Measurements from ENCODE around the gene EPN2.
"Not testable (repeated sequence)": the region's sequence is repeated elsewhere in the genome, so short reads cannot be mapped to it uniquely, and the experiment has no call there.

Gene EPN2

DNA sequence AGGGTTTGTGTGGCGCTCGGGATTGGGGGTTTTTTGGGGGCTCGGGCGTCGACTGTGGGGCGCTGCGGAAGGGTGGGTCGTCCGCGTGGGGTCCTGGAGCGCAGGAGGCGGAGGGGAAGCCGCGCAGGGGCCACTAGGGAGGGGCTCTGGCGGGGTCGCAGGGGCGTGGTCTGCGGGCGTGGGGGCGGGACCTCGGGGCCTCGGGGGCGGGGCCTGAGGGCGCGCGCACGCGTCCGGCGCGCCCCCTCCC is at the start of gene EPN2:
Gene EPN2 (plus strand): TSS at position 228 of the 250 bp plus-strand sequence. CDS start 45,754 bp downstream, outside the sequence.
- not testable (repeated sequence) for H3K36me3 Mint-ChIP-seq (ENCODE audit: low read depth); H3K9me3 Mint-ChIP-seq; H3K27me3 Mint-ChIP-seq; H3K4me1 Mint-ChIP-seq (ENCODE audit: low read depth); H3K27ac Mint-ChIP-seq
- peak within 1 kb of the TSS; percentile 85 for H3K4me3 Mint-ChIP-seq

DNA sequence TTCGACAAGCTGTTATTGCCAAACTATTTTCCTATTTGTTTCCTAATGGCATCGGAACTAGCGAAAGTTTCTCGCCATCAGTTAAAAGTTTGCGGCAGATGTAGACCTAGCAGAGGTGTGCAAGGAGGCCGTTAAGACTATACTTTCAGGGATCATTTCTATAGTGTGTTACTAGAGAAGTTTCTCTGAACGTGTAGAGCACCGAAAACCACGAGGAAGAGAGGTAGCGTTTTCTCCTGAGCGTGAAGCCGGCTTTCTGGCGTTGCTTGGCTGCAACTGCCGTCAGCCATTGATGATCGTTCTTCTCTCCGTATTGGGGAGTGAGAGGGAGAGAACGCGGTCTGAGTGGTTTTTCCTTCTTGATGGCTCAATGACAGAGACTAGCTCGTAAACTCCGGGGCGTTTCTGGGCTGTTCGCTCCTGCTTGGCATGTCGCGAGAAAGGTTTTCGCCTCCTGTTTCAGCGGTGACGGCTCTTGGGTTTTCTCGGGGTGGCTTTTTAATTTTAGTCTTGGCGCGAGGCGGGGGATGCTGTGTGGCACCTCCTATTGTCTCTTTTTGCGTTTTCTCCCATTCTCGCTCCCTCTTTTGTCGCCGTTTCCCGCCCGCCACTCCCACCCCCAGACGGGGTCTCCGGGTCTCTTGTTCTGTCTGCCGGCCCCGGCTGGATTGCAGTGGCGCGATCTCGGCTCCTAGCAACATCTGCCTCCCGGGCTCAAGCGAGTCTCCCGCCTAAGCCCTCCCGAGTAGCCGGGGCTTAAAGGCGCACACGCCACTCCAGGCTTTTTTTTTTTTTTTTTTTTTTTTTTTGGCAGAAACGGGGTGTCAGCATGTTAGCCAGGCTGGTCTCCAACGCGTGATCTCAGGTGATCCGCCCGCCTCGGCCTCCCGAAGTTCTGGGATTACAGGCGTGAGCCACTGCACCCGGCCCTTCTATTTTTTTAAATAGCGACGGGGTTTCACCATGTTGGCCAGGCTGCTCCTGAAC is 49.0 kb upstream of the EPN2 start:
- not testable (repeated sequence) for H3K4me3 Mint-ChIP-seq; H3K27me3 Mint-ChIP-seq; H3K4me1 Mint-ChIP-seq (ENCODE audit: low read depth); H3K9me3 Mint-ChIP-seq; H3K36me3 Mint-ChIP-seq (ENCODE audit: low read depth); H3K27ac Mint-ChIP-seq

DNA sequence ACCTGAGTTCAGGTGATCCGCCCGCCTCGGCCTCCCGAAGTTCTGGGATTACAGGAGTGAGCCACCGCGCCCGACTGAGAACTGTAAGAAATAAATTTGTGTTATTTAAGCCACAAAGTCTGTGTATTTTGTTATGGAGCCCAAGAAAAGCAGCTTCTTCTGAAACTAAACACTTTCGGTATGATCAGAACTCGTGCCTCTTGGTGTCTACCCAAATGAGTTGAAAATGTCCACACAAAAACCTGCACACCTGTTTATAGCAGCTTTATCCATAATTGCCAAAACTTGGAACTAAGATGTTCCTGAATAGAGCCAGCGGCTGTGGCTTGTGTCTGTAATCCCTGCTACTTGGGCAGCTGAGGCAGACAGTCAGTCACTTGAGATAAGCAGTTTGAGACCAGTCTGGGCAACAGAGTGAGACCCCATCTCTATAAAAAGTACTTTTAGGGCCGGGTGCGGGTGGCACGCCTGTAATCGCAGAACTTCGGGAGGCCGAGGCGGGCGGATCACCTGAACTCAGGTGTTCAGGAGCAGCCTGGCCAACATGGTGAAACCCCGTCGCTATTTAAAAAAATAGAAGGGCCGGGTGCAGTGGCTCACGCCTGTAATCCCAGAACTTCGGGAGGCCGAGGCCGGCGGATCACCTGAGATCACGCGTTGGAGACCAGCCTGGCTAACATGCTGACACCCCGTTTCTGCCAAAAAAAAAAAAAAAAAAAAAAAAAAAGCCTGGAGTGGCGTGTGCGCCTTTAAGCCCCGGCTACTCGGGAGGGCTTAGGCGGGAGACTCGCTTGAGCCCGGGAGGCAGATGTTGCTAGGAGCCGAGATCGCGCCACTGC is 48.1 kb upstream of the EPN2 start:
- H3K36me3 Mint-ChIP-seq (ENCODE audit: low read depth); H3K4me1 Mint-ChIP-seq (ENCODE audit: low read depth); H3K9me3 Mint-ChIP-seq; H3K4me3 Mint-ChIP-seq; H3K27ac Mint-ChIP-seq; H3K27me3 Mint-ChIP-seq: not testable (repeated sequence)

DNA sequence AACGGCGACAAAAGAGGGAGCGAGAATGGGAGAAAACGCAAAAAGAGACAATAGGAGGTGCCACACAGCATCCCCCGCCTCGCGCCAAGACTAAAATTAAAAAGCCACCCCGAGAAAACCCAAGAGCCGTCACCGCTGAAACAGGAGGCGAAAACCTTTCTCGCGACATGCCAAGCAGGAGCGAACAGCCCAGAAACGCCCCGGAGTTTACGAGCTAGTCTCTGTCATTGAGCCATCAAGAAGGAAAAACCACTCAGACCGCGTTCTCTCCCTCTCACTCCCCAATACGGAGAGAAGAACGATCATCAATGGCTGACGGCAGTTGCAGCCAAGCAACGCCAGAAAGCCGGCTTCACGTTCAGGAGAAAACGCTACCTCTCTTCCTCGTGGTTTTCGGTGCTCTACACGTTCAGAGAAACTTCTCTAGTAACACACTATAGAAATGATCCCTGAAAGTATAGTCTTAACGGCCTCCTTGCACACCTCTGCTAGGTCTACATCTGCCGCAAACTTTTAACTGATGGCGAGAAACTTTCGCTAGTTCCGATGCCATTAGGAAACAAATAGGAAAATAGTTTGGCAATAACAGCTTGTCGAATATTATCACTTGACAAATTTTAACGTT is 47.3 kb upstream of the EPN2 start:
- H3K4me1 Mint-ChIP-seq (ENCODE audit: low read depth); H3K27ac Mint-ChIP-seq; H3K27me3 Mint-ChIP-seq; H3K4me3 Mint-ChIP-seq; H3K36me3 Mint-ChIP-seq (ENCODE audit: low read depth); H3K9me3 Mint-ChIP-seq: not testable (repeated sequence)

DNA sequence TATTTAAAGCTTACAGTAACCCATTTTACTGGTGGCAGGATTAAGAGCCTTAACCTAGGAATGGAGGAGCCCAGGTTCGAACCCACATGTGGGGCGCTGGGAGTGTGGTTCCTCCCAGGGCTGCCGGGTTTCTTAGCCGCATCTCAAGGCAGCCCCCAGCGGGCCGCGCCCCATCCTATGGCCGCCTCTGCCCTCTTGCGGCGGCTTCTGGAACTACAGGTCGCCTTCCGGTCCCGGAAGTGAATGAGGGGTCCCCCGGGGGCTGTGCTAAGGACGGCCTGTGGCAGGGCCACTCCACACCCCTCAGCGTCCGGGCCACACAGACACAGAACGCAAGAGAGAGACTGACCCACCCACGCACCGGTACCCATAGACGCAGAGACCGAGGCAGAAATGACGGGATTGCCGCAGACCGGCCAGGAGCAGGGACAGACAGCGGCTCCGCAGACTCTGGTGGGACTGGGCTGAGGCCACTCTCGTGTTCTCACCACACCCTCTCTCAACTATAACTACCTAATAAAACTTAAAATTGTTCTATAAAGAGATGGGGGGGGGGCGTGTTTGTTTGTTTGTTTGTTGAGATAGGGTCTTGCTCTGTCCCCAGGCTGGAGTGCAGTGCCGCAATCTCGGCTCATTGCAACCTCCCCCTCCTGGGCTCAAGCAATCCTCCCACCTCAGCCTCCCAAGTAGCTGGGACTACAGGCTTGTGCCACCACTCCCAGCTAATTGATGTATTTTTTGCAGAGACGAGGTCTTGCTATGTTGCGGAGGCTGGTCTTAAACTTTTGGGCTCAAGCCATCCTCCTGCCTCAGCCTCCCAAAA is 40.6 kb upstream of the EPN2 start:
- H3K27me3 Mint-ChIP-seq; H3K4me3 Mint-ChIP-seq; H3K36me3 Mint-ChIP-seq (ENCODE audit: low read depth); H3K4me1 Mint-ChIP-seq (ENCODE audit: low read depth); H3K27ac Mint-ChIP-seq; H3K9me3 Mint-ChIP-seq: not testable (repeated sequence)

DNA sequence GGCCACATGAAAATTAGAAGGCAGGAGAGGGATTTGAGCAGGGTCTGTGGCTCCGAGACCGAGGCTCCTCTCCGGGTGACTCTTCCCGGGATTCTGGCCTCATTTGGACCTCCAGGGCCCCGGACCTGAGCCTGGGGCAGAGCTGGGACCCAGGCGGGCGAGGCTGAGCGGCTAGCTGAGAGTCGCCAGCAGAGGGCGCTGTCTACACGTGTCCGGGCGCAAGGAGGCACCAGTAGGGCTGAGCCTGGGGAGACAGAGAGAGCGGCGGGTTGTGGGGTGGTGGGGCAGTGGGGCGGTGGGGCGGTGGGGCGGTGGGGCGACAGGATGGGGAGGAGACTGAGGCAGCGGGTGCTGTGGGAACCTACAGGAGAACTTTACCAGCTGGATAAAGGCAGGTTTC is 34.7 kb upstream of the EPN2 start:
- not testable (repeated sequence) for H3K4me3 Mint-ChIP-seq; H3K4me1 Mint-ChIP-seq (ENCODE audit: low read depth); H3K27ac Mint-ChIP-seq; H3K9me3 Mint-ChIP-seq; H3K36me3 Mint-ChIP-seq (ENCODE audit: low read depth); H3K27me3 Mint-ChIP-seq

DNA sequence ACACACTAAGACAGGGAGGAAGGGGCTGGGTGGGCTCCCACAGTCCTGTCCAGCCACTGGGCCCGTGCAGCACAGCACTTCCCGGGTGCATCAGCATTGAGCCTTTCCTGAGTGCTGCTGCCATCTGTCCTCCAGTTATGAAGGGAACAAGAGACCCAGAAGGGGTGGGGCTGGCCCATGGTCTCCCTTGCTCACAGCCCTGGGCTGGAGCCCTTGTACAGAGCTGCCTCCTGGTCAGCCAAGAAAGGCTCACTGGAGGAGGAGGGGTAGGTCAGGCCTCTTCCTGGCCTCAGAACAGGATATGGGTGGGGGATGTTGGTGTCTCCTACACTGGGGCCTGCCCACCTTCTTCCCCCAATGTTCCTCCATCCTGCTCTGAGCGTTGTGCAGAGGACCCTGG is 33.7 kb upstream of the EPN2 start:
- not testable (repeated sequence) for H3K27me3 Mint-ChIP-seq; H3K36me3 Mint-ChIP-seq (ENCODE audit: low read depth); H3K4me3 Mint-ChIP-seq; H3K9me3 Mint-ChIP-seq; H3K27ac Mint-ChIP-seq; H3K4me1 Mint-ChIP-seq (ENCODE audit: low read depth)

DNA sequence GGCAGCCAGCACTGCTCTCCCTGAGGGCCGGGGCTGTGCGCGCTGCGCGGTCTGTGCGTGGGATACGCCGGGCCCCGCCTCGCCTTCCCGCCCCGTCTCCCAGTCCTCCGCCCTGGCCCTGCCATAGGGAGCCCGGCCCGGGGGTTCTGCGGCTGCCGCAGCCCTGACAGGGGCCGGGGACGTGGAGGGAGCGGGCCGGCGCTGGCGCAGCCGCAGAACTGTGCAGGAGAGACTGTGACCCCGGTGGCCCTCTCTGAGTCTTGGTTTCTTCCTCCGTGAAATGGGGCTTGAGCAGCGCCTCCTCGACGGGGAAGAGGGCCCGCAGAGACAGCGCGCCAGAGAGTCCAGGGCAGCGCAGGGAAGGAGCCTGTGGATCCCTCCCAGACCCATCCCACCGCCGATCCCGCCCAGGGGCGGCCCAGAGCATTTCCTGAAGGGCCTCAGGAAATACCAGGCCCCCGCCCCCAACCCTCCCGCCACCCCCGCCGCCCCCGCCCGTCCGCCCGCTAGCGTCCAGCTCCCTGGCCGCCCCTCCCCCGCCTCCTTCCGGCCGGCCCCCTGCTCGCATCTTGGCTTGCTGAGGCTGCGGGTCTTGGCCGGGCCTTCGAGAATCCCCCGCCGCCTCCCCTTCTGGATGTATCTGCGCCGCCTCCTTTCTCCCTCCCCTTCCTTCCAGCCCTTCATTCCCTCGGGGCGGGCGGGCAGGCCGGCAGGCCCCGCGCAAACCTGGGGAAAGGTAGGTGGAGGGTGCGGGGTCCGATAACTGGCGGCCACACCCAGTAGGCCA is 21.9 kb upstream of the EPN2 start:
- not testable (repeated sequence) for H3K27me3 Mint-ChIP-seq; H3K4me3 Mint-ChIP-seq; H3K36me3 Mint-ChIP-seq (ENCODE audit: low read depth); H3K27ac Mint-ChIP-seq; H3K9me3 Mint-ChIP-seq; H3K4me1 Mint-ChIP-seq (ENCODE audit: low read depth)

DNA sequence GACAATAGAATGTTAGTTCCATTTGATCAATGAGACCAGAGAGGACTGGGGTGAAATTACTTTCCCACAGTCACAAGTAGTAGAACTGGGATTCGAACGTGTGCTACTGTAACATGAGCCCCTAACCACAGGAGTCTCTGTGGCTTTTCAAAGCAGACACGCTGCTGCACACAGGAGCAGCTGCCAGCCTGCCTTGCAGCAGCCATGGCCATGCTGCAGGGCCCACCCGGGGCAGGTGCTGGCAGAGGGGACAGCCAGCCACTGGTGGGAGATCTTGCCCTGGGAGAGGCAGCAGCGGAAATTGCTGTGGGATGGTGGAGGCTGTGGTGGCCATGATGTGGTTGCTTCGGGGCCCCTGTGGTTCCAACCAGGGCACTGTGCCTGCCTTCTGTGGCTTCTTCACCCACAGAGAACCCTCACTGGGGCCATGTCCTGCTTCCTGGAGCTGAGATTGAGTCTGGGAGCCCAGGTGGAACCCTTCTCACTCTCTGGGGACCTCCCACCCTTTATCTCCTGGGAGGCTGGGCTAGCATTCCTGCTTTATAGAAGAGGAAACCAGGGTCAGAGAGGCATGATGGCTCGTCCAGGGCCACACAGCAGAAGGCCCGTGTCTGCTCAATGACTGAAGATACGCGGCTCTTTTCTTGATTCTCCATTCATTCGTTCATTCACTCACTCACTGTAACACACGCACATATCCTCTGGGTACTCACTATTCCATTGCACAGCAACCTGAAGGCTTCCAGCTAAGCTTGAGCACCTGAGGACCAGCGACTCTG is 20.8 kb upstream of the EPN2 start:
- H3K27ac Mint-ChIP-seq; H3K4me3 Mint-ChIP-seq; H3K36me3 Mint-ChIP-seq (ENCODE audit: low read depth); H3K9me3 Mint-ChIP-seq; H3K4me1 Mint-ChIP-seq (ENCODE audit: low read depth); H3K27me3 Mint-ChIP-seq: not testable (repeated sequence)

DNA sequence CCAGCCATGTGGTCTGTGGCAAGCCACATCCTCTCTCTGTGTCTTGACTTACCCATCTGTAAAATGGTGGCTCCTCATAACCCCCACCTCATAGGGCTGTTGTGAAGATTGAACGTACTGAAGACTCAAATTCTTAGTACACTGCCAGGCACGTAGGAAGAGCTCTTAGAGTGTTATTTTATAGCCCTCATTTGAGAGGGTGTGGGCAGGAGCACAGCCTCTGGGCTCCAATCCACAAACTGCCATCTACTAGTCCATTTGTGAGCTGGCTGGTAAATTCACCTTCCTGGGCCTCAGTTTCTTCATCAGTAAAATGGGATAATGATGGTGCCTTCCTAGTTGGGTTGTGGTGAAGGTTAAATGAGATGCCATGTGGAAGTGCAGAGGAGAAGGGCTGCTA is 18.3 kb upstream of the EPN2 start:
- H3K4me1 Mint-ChIP-seq (ENCODE audit: low read depth); H3K27ac Mint-ChIP-seq; H3K27me3 Mint-ChIP-seq; H3K9me3 Mint-ChIP-seq; H3K36me3 Mint-ChIP-seq (ENCODE audit: low read depth); H3K4me3 Mint-ChIP-seq: not testable (repeated sequence)

DNA sequence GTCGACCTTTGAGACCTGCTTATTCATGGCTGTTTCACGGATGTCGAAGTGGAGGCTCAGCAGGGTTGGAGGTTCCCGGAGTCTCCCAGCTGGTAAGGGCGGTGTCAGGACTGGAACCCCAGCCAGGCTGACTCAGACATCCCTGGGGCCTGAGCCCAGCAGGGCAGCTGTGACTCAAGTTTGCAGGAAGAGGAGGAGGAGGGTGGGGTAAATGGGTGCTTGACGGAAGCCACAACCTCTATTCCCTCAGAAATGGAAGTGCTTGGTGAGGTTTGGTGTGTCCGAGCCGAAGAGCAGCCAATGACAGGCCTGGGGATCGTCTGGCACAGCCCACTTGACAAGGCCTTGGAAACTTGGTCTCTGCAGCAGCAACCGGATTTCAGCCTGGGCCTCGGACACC is 17.8 kb upstream of the EPN2 start:
- not testable (repeated sequence) for H3K4me3 Mint-ChIP-seq; H3K36me3 Mint-ChIP-seq (ENCODE audit: low read depth); H3K9me3 Mint-ChIP-seq; H3K4me1 Mint-ChIP-seq (ENCODE audit: low read depth); H3K27ac Mint-ChIP-seq; H3K27me3 Mint-ChIP-seq

DNA sequence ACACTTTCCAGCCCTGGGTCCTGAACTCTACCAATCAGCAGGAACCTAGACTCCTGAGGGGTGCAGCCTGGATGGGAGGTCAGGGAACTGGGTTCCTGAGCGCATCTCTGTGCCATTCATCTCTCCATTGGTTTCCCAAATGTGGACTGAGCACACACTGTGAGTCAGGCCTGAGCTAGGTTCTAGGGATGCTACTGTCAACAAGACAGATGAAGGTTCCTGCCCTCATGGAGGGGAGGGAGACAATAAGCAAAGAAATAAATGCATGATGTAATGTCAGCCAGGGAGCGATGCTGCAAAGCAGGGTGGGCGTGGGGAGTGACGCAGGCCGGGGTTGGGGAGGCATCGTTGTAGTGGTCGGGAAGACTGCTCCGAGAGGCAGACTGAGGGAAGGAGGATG is 17.0 kb upstream of the EPN2 start:
- H3K36me3 Mint-ChIP-seq (ENCODE audit: low read depth); H3K27ac Mint-ChIP-seq; H3K9me3 Mint-ChIP-seq; H3K4me1 Mint-ChIP-seq (ENCODE audit: low read depth); H3K4me3 Mint-ChIP-seq; H3K27me3 Mint-ChIP-seq: not testable (repeated sequence)

DNA sequence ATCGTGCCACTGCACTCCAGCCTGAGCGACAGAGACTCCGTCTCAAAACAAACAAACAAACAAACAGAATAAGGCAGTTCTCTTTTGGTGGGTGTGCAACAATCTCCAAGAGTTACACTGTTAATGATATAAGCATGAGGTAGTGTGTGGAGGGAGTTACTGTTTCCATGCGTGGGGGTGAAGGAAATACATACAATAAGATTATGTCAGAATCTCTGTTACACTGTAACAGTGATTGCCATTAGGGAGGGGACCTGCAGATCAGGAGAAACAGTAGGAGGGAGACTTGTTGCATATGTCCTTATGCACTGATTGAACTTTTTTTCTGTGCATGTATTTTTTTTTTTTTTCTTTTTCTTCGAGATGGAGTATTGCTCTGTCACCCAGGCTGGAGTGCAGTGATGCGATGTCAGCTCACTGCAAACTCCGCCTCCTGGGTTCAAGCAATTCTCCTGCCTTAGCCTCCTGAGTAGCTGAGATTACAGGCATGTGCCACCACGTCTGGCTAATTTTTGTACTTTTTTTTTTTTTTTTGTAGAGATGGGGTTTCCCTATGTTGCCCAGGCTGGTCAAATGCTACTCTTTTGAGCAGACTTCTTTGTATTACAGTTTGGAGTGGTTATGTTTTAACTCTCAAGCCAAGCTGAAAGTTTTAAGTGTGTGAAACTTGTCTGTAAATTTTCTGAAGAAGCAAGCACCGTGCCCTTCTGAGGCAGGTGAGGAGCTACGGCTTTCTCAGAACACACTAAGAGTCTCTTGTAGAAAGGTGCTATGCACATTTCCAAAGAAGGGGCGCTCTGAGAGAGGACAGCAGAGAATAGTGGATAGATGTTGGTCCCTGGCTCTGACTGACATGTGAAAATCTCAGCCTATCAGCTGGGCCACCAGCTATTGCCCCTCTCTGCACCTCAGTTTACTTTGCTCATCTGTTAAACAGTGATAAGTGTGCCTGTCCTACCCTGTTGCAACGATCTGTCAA is 10.3 kb upstream of the EPN2 start:
- not testable (repeated sequence) for H3K4me3 Mint-ChIP-seq; H3K36me3 Mint-ChIP-seq (ENCODE audit: low read depth); H3K27me3 Mint-ChIP-seq; H3K27ac Mint-ChIP-seq; H3K9me3 Mint-ChIP-seq; H3K4me1 Mint-ChIP-seq (ENCODE audit: low read depth)
